ENCODE results near the gene TRIM38.
A peak's percentile ranks its signal among the peaks of the same experiment; 100 is the strongest.

TRIM38 gene

GRCh38 chr6:26016963-26017631 lies 54.5 kb downstream of the TRIM38 start:
- H3K27me3 ChIP-seq (ENCODE audit: insufficient read depth, low read length, poor library complexity) = no peaks in the 10 kb centered on the region
- H3K4me2 ChIP-seq (ENCODE audit: insufficient read depth, low read length) = no peak overlapping the region
- no peak overlapping the region for H3K27ac ChIP-seq (ENCODE audit: low read length)
- TF ChIP-seq EZH2 (IDR thresholded peaks at IDR 0.05; ENCODE audit: borderline replicate concordance, low read depth, low read length, severe bottlenecking) (no peak), CTCF (IDR thresholded peaks at IDR 0.05; ENCODE audit: borderline replicate concordance, extremely low read depth, low read length, poor library complexity, severe bottlenecking) (no peak)
- peaks cover 12% of the 10 kb centered on the region for H3K79me2 ChIP-seq (ENCODE audit: insufficient read depth, low read length)
- no peaks in the 10 kb centered on the region for H3K9me3 ChIP-seq (ENCODE audit: insufficient read depth, low read length, severe bottlenecking)
- no peak overlapping the region for H2AFZ ChIP-seq (ENCODE audit: low read depth, low read length)
- H3K4me1 ChIP-seq (ENCODE audit: insufficient read depth, low read length) = peaks cover 7% of the 10 kb centered on the region
- no peak overlapping the region for H3K4me3 ChIP-seq (ENCODE audit: low read depth in 1 of 2, low read length in 2 of 2)
- no peaks in the 10 kb centered on the region; the same call in 1 of the 2 replicates for H3K36me3 ChIP-seq (ENCODE audit: insufficient read depth, low read length)
- H4K20me1 ChIP-seq (ENCODE audit: insufficient read depth, low read length) = no peaks in the 10 kb centered on the region
- no peak for DNase-seq
- ATAC-seq (ENCODE audit: insufficient read depth, low read depth) = no peak
- H3K9ac ChIP-seq (ENCODE audit: low read depth, low read length) = no peak overlapping the region

GRCh38 chr6:26017632-26017966 lies 55.0 kb downstream of the TRIM38 start:
- peaks cover 12% of the 10 kb centered on the region for H3K79me2 ChIP-seq (ENCODE audit: insufficient read depth, low read length)
- H3K27me3 ChIP-seq (ENCODE audit: insufficient read depth, low read length, poor library complexity) = no peaks in the 10 kb centered on the region
- H3K4me3 ChIP-seq (ENCODE audit: low read depth in 1 of 2, low read length in 2 of 2) = no peak overlapping the region
- ATAC-seq (ENCODE audit: insufficient read depth, low read depth) = no peak
- H2AFZ ChIP-seq (ENCODE audit: low read depth, low read length) = no peak overlapping the region
- no peaks in the 10 kb centered on the region for H3K9me3 ChIP-seq (ENCODE audit: insufficient read depth, low read length, severe bottlenecking)
- H3K36me3 ChIP-seq (ENCODE audit: insufficient read depth, low read length) = no peaks in the 10 kb centered on the region; the same call in 1 of the 2 replicates
- H3K4me1 ChIP-seq (ENCODE audit: insufficient read depth, low read length) = peaks cover 11% of the 10 kb centered on the region
- no peak overlapping the region for H3K27ac ChIP-seq (ENCODE audit: low read length)
- no peaks in the 10 kb centered on the region for H4K20me1 ChIP-seq (ENCODE audit: insufficient read depth, low read length)
- no peak overlapping the region for H3K4me2 ChIP-seq (ENCODE audit: insufficient read depth, low read length)
- DNase-seq = no peak
- no peak for TF ChIP-seq CTCF (IDR thresholded peaks at IDR 0.05; ENCODE audit: borderline replicate concordance, extremely low read depth, low read length, poor library complexity, severe bottlenecking)
- TF ChIP-seq EZH2 (IDR thresholded peaks at IDR 0.05; ENCODE audit: borderline replicate concordance, low read depth, low read length, severe bottlenecking) = no peak
- H3K9ac ChIP-seq (ENCODE audit: low read depth, low read length) = no peak overlapping the region

GRCh38 chr6:26019261-26019830 lies 56.7 kb downstream of the TRIM38 start:
- H3K4me3 ChIP-seq (ENCODE audit: low read depth in 1 of 2, low read length in 2 of 2) = no peak overlapping the region
- H3K36me3 ChIP-seq (ENCODE audit: insufficient read depth, low read length) = no peaks in the 10 kb centered on the region; the same call in 1 of the 2 replicates
- peak overlapping the region; percentile 57; the same call in 1 of the 2 replicates for H3K27ac ChIP-seq (ENCODE audit: low read length)
- no peak overlapping the region for H2AFZ ChIP-seq (ENCODE audit: low read depth, low read length)
- H4K20me1 ChIP-seq (ENCODE audit: insufficient read depth, low read length) = no peaks in the 10 kb centered on the region
- TF ChIP-seq CTCF (IDR thresholded peaks at IDR 0.05; ENCODE audit: borderline replicate concordance, extremely low read depth, low read length, poor library complexity, severe bottlenecking) (no peak), EZH2 (IDR thresholded peaks at IDR 0.05; ENCODE audit: borderline replicate concordance, low read depth, low read length, severe bottlenecking) (no peak)
- peak overlapping the region; percentile 30; the same call in 1 of the 2 replicates for H3K9ac ChIP-seq (ENCODE audit: low read depth, low read length)
- no peaks in the 10 kb centered on the region for H3K9me3 ChIP-seq (ENCODE audit: insufficient read depth, low read length, severe bottlenecking)
- DNase-seq (no peak), ATAC-seq (ENCODE audit: insufficient read depth, low read depth) (no peak)
- H3K27me3 ChIP-seq (ENCODE audit: insufficient read depth, low read length, poor library complexity) = no peaks in the 10 kb centered on the region
- peaks cover 25% of the 10 kb centered on the region for H3K4me1 ChIP-seq (ENCODE audit: insufficient read depth, low read length)
- H3K79me2 ChIP-seq (ENCODE audit: insufficient read depth, low read length) = peaks cover 17% of the 10 kb centered on the region
- H3K4me2 ChIP-seq (ENCODE audit: insufficient read depth, low read length) = peak overlapping the region; percentile 62; the same call in 1 of the 2 replicates

All from DND-41 (cell line).